K562 (cell line): ENCODE results near the gene SLX4IP. TPM values are rescaled to one million over a fixed set of nuclear protein-coding genes. Genes with fewer than 3 reads are reported as not detected.

ENCODE experiments used
- ATAC-seq: fragments of 200-7000 bp; cut with Tn5 transposase; 3 replicates; pipeline ENCODE4 v1.9.1; 2020; ENCODE audit warnings: moderate library complexity
- BruUV-seq: library from RNA; stranded (reverse); fragments of 400-500 nt; replicated peaks from 2 replicates; lab custom pipeline; 2021; lab: Mats Ljungman, UMichigan
- CTCF ChIA-PET: fragments of 300-600 bp; formaldehyde crosslinking; extraction: SDS; loops from one replicate; lab custom pipeline; 2021; ENCODE audit warnings: low intra/inter-chr PET ratio; lab: Yijun Ruan, JAX
- POLR2A ChIA-PET: fragments of 300-600, 350-650 bp; sonication (Branson Sonifier 250); formaldehyde crosslinking; extraction: SDS; loops from one replicate; lab custom pipeline; 2021; ENCODE audit warnings: antibody characterized with exemption, inconsistent platforms; lab: Yijun Ruan, JAX
- DNase-seq, 4 experiments: peaks; one replicate each; pipeline versions ENCODE4 v3.0.0 to v3.0.0-alpha.2; 2011 to 2018; ENCODE audit warnings: low spot score in 3 of 4, mixed read lengths in 3 of 4; ENCODE audit errors: extremely low read depth in 1 of 4
- FAIRE-seq: peaks from 2 replicates; lab custom pipeline; 2011; peaks lifted over from hg19 to GRCh38; lab: Jason Lieb, UNC
- H2AFZ ChIP-seq: 2 replicates; pipeline ENCODE4 v1.6.0; 2011; ENCODE audit warnings: low read depth, low read length, control low read depth, inconsistent platforms
- H3K27ac ChIP-seq: fragments of 200-600 bp; 3 replicates; pipeline ENCODE4 v1.8.0; 2011; ENCODE audit warnings: low read depth, mild to moderate bottlenecking, control low read depth, inconsistent platforms, low read length, moderate library complexity, mixed read lengths; ENCODE audit errors: extremely low read depth
- H3K27me3 ChIP-seq, 2 experiments: fragments of 300-600 bp in 1 of 2; 2 replicates in 1 of 2; 3 replicates in 1 of 2; pipeline versions ENCODE4 v1.6.0 to v1.8.0; 2011; ENCODE audit warnings: inconsistent platforms in 2 of 2, low read length in 2 of 2, mild to moderate bottlenecking in 1 of 2, mixed read lengths in 1 of 2, moderate library complexity in 1 of 2; ENCODE audit not compliant: control insufficient read depth in 2 of 2, insufficient read depth in 2 of 2
- H3K36me3 ChIP-seq: fragments of 300-600 bp; 3 replicates; pipeline ENCODE4 v1.8.0; 2011; ENCODE audit warnings: mild to moderate bottlenecking, low read length, inconsistent platforms; ENCODE audit not compliant: control insufficient read depth, insufficient read depth
- H3K4me1 ChIP-seq, 2 experiments: fragments of 200-600 bp in 1 of 2; replicated peaks in 1 of 2; 2 replicates in 1 of 2; 3 replicates in 1 of 2; pipeline versions ENCODE4 v1.5.1 to v1.8.0; 2011; ENCODE audit warnings: inconsistent platforms in 2 of 2, low read length in 2 of 2, mild to moderate bottlenecking in 1 of 2, mixed read lengths in 1 of 2, moderate library complexity in 1 of 2; ENCODE audit not compliant: control insufficient read depth in 2 of 2, insufficient read depth in 2 of 2
- H3K4me2 ChIP-seq: 2 replicates; pipeline ENCODE4 v1.6.1; 2011; ENCODE audit warnings: low read length, control low read depth, inconsistent platforms, mixed read lengths; ENCODE audit not compliant: insufficient read depth
- H3K4me3 ChIP-seq: fragments of 200-600 bp; sonication (generic), shearing (Covaris generic); 2 replicates; pipeline ENCODE4 v1.5.1; 2016; ENCODE audit warnings: control low read depth, inconsistent platforms
- H3K79me2 ChIP-seq: fragments of 200-600 bp; 3 replicates; pipeline ENCODE4 v1.8.0; 2011; ENCODE audit warnings: low read length, inconsistent platforms; ENCODE audit not compliant: control insufficient read depth, insufficient read depth
- H3K9ac ChIP-seq, 2 experiments: 2 replicates each; pipeline versions ENCODE4 v1.6.0 to v1.6.1; 2011; ENCODE audit warnings: low read depth in 2 of 2, low read length in 2 of 2, control low read depth in 1 of 2, inconsistent platforms in 1 of 2, mild to moderate bottlenecking in 1 of 2, mixed read lengths in 1 of 2; ENCODE audit not compliant: insufficient read depth in 1 of 2
- H3K9me1 ChIP-seq: one replicate; pipeline ENCODE4 v1.6.0; 2011; ENCODE audit warnings: inconsistent platforms, mild to moderate bottlenecking, low read length, moderate library complexity; ENCODE audit not compliant: control insufficient read depth, insufficient read depth
- H3K9me3 ChIP-seq: replicated peaks from 2 replicates; pipeline ENCODE4 v1.5.1; 2011; ENCODE audit warnings: low read depth, low read length, inconsistent platforms; ENCODE audit not compliant: control insufficient read depth, insufficient read depth
- H4K20me1 ChIP-seq: replicated peaks from 2 replicates; pipeline ENCODE4 v1.6.1; 2011; ENCODE audit warnings: low read length, inconsistent platforms, mixed read lengths; ENCODE audit not compliant: control insufficient read depth, insufficient read depth
- BACH1 ChIP-seq: fragments of 200-800 bp; sonication (Bioruptor generic); IDR thresholded peaks from 2 replicates; pipeline ENCODE4 v1.6.1; 2016; ENCODE audit warnings: missing genetic modification characterization, missing compliant biosample characterization
- HIVEP1 ChIP-seq: fragments of 250-450 bp; sonication (Bioruptor Pico); IDR thresholded peaks from 2 replicates; pipeline ENCODE4 v1.4.0; 2020; ENCODE audit warnings: mild to moderate bottlenecking
- NFE2L1 ChIP-seq: fragments of 450-650 bp; IDR thresholded peaks from 2 replicates; pipeline ENCODE4 v1.6.1; 2016; ENCODE audit warnings: missing genetic modification characterization, low read depth, mild to moderate bottlenecking, missing compliant biosample characterization, moderate library complexity, borderline replicate concordance
- PHB2 ChIP-seq: fragments of 450-650 bp; IDR thresholded peaks from 2 replicates; pipeline ENCODE4 v1.6.1; 2017; ENCODE audit warnings: low read depth
- PHF8 ChIP-seq: fragments of 200-600 bp; sonication (generic); IDR thresholded peaks from 2 replicates; pipeline ENCODE4 v1.6.1; 2012; ENCODE audit warnings: mixed run types, mild to moderate bottlenecking, inconsistent platforms, low read length, moderate library complexity, borderline replicate concordance
- RBFOX2 ChIP-seq: fragments of 200-400 bp; formaldehyde crosslinking; IDR thresholded peaks from 2 replicates; pipeline ENCODE4 v1.6.1; 2017; ENCODE audit warnings: low read depth, mild to moderate bottlenecking, low read length, moderate library complexity
- SIN3B ChIP-seq: fragments of 450-650 bp; IDR thresholded peaks from 2 replicates; pipeline ENCODE4 v1.6.1; 2017; ENCODE audit warnings: low read depth, mild to moderate bottlenecking, moderate library complexity
- SIRT6 ChIP-seq: IDR thresholded peaks from one replicate; pipeline ENCODE4 v1.6.1; 2012; ENCODE audit warnings: low read depth, mild to moderate bottlenecking, control low read depth, inconsistent platforms, low read length, moderate library complexity
- ZNF224 ChIP-seq: sonication (generic); formaldehyde crosslinking; IDR thresholded peaks from 2 replicates; pipeline ENCODE4 v1.8.0; 2022; ENCODE audit warnings: mild to moderate bottlenecking, missing genetic modification reagents
- ZNF583 ChIP-seq: fragments of 250-450 bp; sonication (Bioruptor Pico); IDR thresholded peaks from 2 replicates; pipeline ENCODE4 v1.4.0; 2020
- ZNF764 ChIP-seq: fragments of 250-450 bp; sonication (Bioruptor Pico); IDR thresholded peaks from 2 replicates; pipeline ENCODE4 v1.4.0; 2020; ENCODE audit warnings: low read depth, mild to moderate bottlenecking, moderate library complexity
- WGBS: fragments of 100-300 bp; shearing (Covaris generic); methylation state at CpG from one replicate; pipeline ENCODE4 v1.1.6; 2016; ENCODE audit warnings: low coverage, mixed read lengths; ENCODE audit not compliant: insufficient coverage; ENCODE audit errors: missing lambda C conversion rate; 5-methylcytosine and 5-hydroxymethylcytosine counted together
- in situ Hi-C: fragments of 300-500 bp; cut with MboI; formaldehyde crosslinking; loops from 4 replicates; pipeline ENCODE4 v1.15.0; 2018; ENCODE audit warnings: inconsistent platforms, mixed read lengths
- intact Hi-C: fragments of 100-400 bp; cut with micrococcal nuclease; formaldehyde crosslinking; loops from 2 replicates; pipeline ENCODE4 v1.14.2; 2022
- polyA plus RNA-seq, 8 experiments: library from polyadenylated mRNA; depleted of rRNA in 4 of 8; stranded (reverse) in 5 of 8; unstranded in 3 of 8; fragments of >200 nt; fragmentation: Nextera tagmentation in 2 of 8; fragmentation: Illumina TruSeq in 1 of 8; extraction: Ambion mirVana in 2 of 8; extraction: Trizol in 1 of 8; gene quantifications; 2 replicates each; pipeline versions ENCODE4 v1.2.1 to v1.2.3, GENCODE V29; 2011 to 2014; ENCODE audit warnings: inconsistent platforms in 1 of 8, missing spikeins in 1 of 8
- total RNA-seq, 7 experiments: library from RNA; depleted of rRNA in 6 of 7; stranded (reverse); fragments of >200 nt in 6 of 7; fragmentation: Illumina TruSeq in 2 of 7; extraction: Trizol in 2 of 7; gene quantifications; 2 replicates each; pipeline versions ENCODE4 v1.2.1 to v1.2.3, GENCODE V29; 2011 to 2021; ENCODE audit warnings: low replicate concordance in 1 of 7
- TF ChIP-seq, protein P1 (sequence below): fragments of 250-450 bp; sonication (Bioruptor Pico); IDR thresholded peaks from 2 replicates; pipeline ENCODE4 v1.4.0; 2020; ENCODE audit warnings: mild to moderate bottlenecking, moderate library complexity
- TF ChIP-seq, protein P2 (sequence below): fragments of 200-800 bp; sonication (Bioruptor generic); IDR thresholded peaks from 2 replicates; pipeline ENCODE4 v1.6.1; 2017; ENCODE audit warnings: missing genetic modification characterization, missing compliant biosample characterization
- TF ChIP-seq, protein P3 (sequence below): sonication (generic); formaldehyde crosslinking; IDR thresholded peaks from 2 replicates; pipeline ENCODE4 v1.8.1; 2023; ENCODE audit warnings: mild to moderate bottlenecking, missing genetic modification reagents
- TF ChIP-seq, protein P4 (sequence below): IDR thresholded peaks from 2 replicates; pipeline ENCODE4 v1.6.1; 2012; ENCODE audit warnings: low read depth, low read length, improper control_type of control experiment, borderline replicate concordance

The SLX4IP gene
- total and polyA plus RNA-seq, 9 of the 15 experiments (the other 6 are each of a cell fraction or from before 2014, with no cell fraction given) = 1.5 to 5.9 (median 3.5) TPM

DNA sequence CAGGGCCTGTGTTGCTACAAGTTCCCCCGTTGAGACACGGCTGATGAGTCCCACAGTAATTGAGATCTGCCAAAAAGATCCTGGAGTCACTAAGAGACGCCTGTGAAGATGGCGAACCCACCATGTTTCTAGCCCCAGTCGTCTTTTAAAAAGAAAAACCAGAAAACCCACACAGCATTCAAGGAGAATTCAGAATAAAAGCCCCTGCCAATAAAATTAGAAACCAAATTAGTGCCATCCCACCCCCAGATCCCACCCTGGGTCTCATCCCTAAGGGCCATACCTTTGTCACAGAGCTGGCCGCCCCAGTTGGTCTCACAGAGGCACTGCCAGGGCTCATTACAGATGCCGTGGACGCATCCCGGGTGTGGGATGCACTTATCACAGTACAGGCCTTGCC lies 217.1 kb downstream of the SLX4IP start:
- Histone ChIP-seq H3K27ac (no peak overlapping the region), H2AFZ (no peak overlapping the region), H3K4me3 (no peak overlapping the region), H3K4me1 (no peaks in the 10 kb centered on the region), H3K9ac (no peak overlapping the region), H3K9me3 (no peaks in the 10 kb centered on the region), H3K9me1 (no peaks in the 10 kb centered on the region), H3K4me2 (no peak overlapping the region), H3K79me2 (no peaks in the 10 kb centered on the region), H3K36me3 (no peaks in the 10 kb centered on the region), H4K20me1 (no peaks in the 10 kb centered on the region), H3K27me3 (peaks cover 3 to 34% of the 10 kb centered on the region in 2 experiments; a peak in 2 of 5 replicates)
- ATAC-seq (no peak), DNase-seq (no peak), FAIRE-seq (no peak)
- in situ Hi-C loops (no loop called here), intact Hi-C loops (no loop called here)
- 0% methylated on average over 1 of the region's 9 CpGs for WGBS
- BruUV-seq = no TSS peak
- no peak for TF ChIP-seq SIRT6
- TF ChIP-seq PHB2 = no peak
- no peak for TF ChIP-seq SIN3B
- no peak for TF ChIP-seq RBFOX2
- no peak for TF ChIP-seq BACH1
- no peak for TF ChIP-seq NFE2L1 (tag)
- TF ChIP-seq ZNF583 (CRISPR knock-in tag) = no peak
- TF ChIP-seq, protein P1, sequence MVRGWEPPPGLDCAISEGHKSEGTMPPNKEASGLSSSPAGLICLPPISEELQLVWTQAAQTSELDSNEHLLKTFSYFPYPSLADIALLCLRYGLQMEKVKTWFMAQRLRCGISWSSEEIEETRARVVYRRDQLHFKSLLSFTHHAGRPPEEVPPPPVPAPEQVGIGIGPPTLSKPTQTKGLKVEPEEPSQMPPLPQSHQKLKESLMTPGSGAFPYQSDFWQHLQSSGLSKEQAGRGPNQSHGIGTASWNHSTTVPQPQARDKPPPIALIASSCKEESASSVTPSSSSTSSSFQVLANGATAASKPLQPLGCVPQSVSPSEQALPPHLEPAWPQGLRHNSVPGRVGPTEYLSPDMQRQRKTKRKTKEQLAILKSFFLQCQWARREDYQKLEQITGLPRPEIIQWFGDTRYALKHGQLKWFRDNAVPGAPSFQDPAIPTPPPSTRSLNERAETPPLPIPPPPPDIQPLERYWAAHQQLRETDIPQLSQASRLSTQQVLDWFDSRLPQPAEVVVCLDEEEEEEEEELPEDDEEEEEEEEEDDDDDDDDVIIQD (CRISPR knock-in tag) = no peak
- TF ChIP-seq, protein P2, sequence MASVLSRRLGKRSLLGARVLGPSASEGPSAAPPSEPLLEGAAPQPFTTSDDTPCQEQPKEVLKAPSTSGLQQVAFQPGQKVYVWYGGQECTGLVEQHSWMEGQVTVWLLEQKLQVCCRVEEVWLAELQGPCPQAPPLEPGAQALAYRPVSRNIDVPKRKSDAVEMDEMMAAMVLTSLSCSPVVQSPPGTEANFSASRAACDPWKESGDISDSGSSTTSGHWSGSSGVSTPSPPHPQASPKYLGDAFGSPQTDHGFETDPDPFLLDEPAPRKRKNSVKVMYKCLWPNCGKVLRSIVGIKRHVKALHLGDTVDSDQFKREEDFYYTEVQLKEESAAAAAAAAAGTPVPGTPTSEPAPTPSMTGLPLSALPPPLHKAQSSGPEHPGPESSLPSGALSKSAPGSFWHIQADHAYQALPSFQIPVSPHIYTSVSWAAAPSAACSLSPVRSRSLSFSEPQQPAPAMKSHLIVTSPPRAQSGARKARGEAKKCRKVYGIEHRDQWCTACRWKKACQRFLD (CRISPR knock-in tag) = no peak
- TF ChIP-seq, protein P3, sequence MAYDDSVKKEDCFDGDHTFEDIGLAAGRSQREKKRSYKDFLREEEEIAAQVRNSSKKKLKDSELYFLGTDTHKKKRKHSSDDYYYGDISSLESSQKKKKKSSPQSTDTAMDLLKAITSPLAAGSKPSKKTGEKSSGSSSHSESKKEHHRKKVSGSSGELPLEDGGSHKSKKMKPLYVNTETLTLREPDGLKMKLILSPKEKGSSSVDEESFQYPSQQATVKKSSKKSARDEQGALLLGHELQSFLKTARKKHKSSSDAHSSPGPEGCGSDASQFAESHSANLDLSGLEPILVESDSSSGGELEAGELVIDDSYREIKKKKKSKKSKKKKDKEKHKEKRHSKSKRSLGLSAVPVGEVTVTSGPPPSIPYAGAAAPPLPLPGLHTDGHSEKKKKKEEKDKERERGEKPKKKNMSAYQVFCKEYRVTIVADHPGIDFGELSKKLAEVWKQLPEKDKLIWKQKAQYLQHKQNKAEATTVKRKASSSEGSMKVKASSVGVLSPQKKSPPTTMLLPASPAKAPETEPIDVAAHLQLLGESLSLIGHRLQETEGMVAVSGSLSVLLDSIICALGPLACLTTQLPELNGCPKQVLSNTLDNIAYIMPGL (CRISPR knock-in tag) = no peak
- TF ChIP-seq ZNF764 (CRISPR knock-in tag) = no peak
- no peak for TF ChIP-seq ZNF224 (CRISPR knock-in tag)
- TF ChIP-seq, protein P4, sequence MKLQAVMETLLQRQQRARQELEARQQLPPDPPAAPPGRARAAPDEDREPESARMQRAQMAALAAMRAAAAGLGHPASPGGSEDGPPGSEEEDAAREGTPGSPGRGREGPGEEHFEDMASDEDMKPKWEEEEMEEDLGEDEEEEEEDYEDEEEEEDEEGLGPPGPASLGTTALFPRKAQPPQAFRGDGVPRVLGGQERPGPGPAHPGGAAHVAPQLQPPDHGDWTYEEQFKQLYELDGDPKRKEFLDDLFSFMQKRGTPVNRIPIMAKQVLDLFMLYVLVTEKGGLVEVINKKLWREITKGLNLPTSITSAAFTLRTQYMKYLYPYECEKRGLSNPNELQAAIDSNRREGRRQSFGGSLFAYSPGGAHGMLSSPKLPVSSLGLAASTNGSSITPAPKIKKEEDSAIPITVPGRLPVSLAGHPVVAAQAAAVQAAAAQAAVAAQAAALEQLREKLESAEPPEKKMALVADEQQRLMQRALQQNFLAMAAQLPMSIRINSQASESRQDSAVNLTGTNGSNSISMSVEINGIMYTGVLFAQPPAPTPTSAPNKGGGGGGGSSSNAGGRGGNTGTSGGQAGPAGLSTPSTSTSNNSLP = no peak
- no peak for TF ChIP-seq PHF8
- TF ChIP-seq HIVEP1 (CRISPR knock-in tag) = no peak
- ChIA-PET CTCF (no interaction called here), POLR2A (no interaction called here)
